GM18873 (cell line): ENCODE results near the gene PRKAR1B.

ENCODE experiments used
- ATAC-seq: cut with Tn5 transposase; IDR thresholded peaks from one replicate; pipeline ENCODE4 v1.9.1; 2021; ENCODE audit warnings: mild to moderate bottlenecking, moderate library complexity, moderate number of reproducible peaks; ENCODE audit not compliant: unreplicated experiment, low FRiP score

PRKAR1B gene

DNA sequence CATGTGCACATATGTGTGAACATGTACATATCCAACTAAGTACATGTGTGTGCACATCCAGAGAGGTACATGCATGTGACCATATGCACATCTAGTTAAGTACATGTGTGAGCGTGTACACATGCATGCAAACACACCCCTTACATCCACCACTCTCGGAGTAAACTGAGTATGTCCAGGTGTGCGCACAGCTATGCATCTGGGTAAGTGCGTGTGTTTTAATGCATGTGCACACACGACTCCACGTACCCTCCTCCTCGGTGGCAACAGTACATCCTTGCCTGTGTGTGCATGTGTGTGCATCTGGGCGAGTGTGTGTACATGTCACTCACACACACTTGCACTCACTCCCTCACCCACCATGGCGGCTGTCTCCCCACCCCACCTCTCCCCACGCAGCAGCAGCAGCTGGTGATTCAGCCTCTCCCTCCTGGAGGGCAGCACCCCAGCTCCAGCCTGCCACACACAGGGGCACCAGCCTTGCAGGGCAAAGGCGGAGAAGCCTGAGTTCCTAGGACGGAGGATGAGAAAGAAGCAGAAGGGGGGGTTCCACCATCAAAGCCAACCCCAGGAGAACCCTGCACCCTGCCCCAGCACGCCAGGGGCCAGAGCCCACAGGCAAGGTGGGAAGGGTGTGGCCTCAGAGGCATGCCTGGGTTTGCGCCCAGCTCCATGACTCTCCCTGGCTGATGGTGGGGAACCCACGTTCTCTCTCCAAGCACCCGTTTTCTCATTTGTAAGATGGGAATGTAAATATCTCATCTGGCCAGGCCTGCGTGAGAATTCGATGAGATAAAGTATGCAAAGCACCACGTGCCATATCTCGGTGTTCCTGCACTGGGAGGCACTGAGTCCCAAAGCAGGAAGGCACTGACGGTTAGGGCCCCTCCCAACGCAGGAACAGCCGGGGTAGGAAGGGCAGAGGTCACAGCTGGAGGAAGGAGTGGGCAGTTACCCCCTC lies 28.3 kb downstream of the PRKAR1B start:
- ATAC-seq, result no peak

DNA sequence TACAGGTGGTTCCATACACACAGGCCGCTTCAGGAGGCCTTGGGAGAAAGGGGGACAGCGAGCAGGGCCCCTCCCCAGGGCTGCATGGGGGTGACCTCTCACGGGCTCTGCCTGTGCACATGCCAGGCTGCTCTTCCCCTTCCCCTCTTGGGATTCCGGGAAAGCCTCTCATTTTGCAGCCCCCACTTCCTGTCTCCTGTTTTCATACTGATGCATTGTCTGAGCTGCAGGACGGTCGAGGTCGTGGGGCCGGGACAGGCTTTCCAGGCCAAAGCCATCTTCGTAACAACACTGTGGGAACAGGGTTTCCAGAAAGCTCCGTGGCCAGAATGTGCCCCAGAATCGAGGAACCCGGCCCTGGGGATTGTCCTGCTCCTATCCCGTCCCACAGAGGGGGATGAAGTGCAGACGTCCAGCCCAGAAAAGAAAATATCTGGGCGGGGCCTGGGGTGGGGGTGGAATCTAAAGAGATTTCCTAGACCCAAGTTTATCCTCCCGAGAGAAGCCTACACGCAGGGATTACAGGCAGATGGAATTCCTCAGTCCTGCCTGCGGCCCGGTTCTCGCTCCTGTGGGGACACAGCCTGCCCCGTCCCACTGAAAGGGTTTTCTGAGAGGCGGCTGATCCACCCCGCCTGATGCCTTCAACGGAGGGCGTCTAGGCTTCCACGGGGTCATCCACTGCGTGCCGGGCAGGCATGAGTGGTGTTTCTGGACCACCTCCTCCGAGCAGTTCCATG lies 30.1 kb downstream of the PRKAR1B start:
- ATAC-seq, result no peak

GRCh38 chr7:696426-696811 lies 30.7 kb downstream of the PRKAR1B start:
- no peak for ATAC-seq

GRCh38 chr7:693280-693679 lies 33.8 kb downstream of the PRKAR1B start:
- no peak for ATAC-seq

DNA sequence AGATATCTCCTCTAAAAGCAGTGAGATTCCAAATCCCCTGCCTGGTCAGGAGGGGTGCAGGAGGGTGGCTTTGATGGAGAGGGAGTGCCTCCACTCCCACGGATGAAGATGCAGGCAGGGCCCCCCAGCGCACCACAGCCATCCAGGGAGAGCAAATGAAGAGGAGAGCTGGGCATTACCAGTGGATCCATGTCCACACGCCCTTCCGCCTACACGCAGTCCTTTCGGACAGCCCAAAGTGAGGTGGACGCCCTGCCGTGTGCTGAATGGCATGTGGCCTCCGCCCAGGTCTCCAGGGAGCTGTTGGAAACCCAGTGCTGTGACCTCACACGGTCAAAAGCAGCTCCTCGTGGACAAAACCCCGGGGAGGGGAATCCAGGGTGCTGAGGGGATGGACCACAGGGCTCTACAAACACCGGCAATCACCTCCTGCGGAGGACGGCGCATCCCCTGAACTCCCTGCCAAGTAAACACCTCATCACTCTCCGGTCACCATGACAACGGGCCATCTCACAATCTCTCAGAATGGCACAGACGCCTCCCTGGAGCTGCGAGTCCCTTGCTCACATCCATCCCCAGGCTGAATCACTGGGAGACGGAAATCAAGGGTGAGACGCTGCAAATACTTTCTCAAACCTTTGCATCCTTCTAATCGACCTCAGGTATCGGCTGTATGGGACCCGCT lies 35.6 kb downstream of the PRKAR1B start:
- ATAC-seq, result no peak

GRCh38 chr7:690478-691360 lies 36.4 kb downstream of the PRKAR1B start:
- ATAC-seq, result no peak

- ATAC-seq, result no peak
Observed at GRCh38 chr7:685540-685939, 41.5 kb downstream of the PRKAR1B start.

- ATAC-seq, result no peak
Observed at GRCh38 chr7:684416-684815, 42.7 kb downstream of the PRKAR1B start.

DNA sequence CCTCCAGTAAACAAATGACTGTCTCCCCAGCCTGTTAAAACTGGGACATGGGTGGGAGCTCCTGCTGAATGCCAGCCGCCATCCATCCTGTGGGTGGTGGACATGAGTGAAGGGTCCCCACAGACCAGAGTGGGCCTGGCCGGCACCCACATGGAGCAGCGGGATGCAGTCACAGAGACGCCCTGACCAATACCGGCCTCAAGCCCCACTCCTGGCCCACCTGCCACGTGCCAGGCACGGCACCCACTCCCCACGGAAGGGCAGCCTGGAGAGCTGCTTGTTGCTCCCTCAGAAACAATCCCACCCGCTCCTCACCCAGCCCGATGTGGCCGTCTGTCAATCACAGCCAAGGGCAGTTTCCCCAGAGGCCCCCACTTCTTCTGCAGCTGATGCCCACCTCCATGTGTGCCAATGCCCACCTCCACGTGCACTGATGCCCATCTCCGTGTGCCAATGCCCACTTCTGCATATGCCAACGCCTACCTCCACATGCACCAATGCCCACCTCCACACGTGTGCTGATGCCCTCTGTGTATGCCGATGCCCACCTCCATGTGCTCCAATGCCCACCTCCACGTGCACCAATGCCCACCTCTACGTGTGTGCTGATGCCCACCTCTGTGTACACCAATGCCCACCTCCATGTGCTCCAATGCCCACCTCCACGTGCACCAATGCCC lies 43.4 kb downstream of the PRKAR1B start:
- ATAC-seq, result no peak

GRCh38 chr7:682810-683209 lies 44.3 kb downstream of the PRKAR1B start:
- no peak for ATAC-seq

DNA sequence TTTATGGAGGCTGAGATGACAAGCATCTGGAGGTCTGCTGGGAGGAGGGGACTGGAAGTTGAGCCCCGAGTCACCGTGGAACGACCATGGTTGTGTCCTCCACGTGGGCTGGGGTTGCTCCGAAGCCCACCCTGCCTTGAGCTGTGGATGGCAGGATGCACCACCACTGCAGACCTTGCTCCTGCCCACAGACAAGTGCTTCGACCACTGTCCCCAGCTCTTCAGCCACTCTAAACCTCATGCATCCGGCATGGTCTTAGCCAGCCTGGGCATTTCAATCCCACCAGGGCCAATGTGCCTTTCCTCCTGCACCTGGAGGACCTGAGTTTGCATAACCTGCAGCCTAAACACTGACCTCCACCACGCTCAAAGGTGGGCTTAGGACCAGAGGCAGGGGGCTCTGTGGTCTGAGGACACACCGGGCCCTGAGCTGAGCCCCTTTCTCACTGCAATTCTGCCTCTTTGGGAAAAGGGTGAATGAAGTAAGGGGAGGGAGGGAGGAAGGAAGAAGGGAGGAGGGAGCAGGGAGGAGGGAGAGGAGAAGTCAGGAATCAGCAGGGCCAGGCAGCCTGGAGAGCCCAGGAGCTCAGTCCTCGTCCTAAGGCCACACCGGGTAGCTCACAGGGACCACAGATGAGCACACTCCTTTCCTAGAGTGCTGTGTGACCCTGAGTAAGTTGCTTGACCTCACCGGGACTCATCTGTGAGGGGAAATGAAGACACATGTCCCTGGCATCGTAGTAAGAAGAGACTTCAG lies 45.4 kb downstream of the PRKAR1B start:
- ATAC-seq, result no peak

DNA sequence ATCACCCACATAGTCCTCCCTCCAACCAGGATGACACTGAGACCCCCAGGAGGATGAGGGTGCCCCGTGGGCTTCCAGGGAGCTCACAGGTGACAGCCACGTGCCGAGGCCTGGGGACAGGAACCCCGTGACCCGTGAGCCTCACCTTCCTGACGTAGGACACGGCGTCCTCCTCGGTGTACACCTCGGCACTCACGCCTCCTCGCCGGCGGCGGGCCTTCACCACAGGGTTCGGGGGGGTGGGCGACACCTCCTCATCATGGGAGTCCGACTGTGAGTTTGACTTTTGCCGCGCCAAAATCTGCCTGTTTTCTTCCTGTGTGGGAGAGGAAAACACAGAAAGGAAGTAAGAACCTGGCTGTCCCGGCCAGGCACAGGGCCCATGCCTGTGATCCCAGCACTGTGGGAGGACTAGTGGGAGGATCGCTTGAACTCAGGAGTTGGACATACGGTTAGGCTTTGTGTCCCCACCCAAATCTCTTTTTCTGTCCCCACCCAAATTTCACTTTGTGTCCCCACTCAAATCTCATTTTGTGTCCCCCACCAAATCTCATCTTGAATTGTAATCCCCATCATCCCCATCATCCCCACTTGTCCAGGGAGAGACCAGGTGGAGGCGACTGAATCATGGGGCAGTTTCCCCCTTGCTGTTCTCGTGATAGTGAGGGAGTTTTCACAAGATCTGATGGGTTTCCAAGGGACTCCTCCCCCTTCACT lies 46.5 kb downstream of the PRKAR1B start:
- no peak for ATAC-seq

DNA sequence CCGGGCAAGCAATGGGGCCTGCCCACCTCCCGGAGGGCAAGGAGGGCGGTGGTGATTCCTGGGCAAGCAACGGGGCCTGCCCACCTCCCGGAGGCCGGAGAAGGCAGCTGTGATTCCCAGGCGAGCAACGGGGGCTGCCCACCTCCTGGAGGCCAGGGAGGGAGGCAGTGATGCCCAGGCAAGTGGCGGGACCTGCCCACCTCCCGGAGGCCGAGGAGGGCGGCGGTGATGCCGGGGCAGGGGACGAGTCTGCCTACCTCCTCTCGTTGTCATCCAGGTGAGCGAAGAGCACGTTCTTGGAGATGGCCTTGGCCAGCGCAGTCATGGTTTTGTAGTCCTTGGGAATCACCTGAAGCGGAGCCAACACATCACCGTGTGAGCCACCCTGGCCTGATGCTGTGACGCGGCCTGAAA lies 50.1 kb downstream of the PRKAR1B start:
- no peak for ATAC-seq

DNA sequence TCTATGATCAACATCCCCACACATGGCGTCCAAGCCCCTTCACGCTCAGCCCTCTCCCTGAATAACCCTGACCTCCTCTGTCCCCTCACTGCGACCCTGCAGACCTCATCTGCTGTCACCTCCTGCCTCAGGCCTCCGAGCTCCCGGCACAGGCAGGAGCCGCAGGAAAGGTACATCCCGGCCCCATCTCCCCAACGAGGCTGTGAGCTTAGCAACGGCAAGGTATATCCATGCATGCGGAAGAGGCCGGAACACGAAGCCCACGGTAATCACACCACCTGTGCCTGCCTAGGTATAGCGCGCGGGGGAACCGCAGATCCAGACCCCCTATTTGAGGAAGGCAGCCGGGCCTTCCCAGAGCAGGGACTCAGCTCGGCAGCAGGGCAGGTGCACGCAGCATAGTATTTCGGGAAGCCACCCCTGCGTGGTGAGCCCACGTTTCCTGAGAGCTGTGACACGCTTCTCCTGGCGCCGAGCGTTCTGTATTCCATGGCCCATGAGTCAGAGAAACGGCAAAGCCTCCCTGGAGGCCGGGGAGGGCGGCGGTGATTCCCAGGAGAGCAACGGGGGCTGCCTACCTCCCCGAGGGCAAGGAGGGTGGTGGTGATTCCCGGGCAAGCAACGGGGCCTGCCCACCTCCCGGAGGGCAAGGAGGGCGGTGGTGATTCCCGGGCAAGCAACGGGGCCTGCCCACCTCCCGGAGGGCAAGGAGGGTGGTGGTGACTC lies 50.7 kb downstream of the PRKAR1B start:
- no peak for ATAC-seq

DNA sequence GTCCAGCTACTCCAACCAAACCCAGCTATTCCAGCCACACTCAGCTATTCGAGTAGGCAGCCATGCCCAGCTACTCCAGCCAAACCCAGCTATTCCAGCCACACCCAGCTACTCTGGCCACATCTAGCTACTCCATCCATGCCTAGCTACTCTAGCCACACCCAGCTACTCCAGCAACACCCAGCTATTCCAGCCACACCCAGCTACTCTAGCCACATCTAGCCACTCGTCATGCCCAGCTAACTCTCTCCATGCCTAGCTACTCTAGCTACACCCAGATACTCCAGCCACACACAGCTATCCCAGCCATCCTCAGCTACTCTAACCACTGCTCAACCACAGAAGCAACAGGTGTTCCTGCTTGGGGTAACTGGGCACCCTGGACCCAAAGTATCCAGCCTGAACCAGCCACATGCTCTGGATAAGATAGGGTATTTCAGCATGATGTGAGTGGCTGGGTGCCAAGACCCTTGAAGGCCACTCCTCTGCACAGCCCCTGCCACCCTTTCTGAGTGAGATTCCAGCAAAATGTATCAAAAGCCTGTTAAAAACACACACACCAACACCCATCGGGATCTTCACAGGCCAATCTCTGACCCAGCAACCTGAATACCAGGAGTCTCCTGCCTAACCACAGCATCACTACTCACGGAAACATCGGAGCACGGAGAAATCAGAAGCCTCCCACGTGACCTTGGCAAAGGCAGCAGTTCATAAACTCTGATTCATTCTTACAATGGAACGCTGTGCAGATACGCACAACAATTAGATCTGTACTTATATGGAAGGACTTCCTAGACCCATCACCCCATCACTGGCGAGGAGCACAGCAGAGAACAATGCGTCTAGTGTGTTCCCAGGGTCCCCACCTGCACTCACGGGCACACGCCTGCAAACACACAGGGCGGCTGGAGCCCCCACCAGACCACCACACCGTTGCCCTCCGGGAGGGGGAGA lies 52.3 kb downstream of the PRKAR1B start:
- ATAC-seq, result no peak

- ATAC-seq, result no peak
Observed at GRCh38 chr7:673681-674453, 53.2 kb downstream of the PRKAR1B start.
